HG02642 (cell line): ENCODE data around the gene GFAP.
A peak's percentile ranks its signal among the peaks of the same experiment; 100 is the strongest.

Experiments
- ATAC-seq: cut with Tn5 transposase; IDR thresholded peaks from one replicate; pipeline ENCODE4 v1.9.1; 2021; ENCODE audit warnings: mild to moderate bottlenecking; ENCODE audit not compliant: unreplicated experiment, poor library complexity

The GFAP gene

DNA sequence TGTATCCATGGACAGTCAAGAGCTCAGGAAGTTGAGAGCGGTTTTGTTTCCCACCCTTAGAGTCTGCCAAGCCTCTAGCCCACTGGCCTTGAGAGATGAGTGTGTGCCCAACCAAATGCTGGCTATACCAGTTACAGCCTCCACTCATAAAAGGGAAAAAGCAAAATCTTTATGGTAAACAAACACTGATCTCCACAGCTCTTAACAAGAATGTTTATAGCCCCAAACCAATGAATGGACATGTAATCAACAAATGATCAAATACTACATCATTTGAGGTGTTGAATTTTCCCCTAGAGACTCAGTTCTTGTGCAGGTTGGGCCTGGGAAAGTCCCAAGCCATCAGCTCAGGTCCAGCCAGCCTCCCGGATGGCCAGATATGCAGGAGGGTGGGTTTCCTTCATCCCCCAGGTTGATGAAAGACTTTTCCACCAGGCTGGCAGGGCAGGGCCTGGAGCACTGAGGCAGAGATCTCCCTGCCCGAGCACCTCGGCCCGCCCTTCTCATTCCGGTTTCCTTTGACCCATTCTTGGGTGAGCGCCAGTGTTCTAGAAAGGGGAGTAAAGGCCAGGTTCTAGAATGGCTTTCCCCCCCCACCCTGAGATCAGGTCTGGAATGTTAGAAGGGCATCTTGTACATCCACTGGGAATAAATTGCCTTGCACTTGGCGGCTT, 12.2 kb downstream of the GFAP start:
- ATAC-seq, result no peak

DNA sequence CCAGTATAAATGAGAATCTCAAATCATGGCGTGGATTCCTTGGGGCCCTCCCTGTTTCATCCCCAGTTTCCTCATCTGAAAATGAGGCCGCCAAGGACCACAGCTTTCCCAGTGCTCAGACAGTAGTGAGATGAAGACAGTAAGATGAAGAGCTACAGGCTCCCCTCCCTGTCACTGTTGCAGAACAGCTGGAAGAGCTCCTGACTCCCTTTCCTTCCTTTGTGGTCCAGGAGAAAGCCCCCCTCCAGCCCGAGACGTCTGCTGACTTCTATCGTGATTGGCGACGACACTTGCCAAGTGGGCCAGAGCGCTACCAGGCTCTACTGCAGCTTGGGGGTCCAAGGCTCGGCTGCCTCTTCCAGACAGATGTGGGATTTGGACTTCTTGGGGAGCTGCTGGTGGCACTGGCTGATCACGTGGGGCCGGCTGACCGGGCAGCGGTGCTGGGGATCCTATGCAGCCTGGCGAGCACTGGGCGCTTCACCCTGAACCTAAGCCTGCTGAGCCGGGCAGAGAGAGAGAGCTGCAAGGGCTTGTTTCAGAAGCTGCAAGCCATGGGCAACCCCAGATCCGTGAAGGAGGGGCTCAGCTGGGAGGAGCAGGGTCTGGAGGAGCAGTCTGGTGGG, 13.1 kb downstream of the GFAP start:
- no peak for ATAC-seq

DNA sequence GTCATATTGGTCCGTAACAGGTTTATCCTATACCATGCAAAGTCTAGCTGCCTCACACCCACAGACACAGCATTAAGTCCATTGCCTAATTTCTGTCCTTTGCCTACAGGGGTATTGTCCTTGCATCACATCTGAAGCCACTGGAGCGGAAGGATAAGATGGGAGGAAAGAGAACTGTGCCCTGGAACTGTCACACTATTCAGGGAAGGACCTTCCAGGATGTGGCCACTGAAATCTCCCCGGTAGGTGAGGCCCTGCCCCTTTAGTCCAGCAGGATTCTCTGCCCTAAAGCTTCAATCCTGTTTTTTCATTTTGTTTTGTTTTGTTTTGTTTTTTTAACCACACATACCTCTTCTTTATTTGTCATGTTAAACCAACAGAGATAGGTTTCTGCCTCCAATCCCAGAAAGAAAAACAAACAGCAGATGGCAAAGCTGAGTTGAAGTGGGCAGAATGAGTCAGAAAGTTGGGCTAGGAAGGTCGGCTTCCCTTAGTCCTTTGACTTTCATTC, 13.8 kb downstream of the GFAP start:
- ATAC-seq, result no peak

DNA sequence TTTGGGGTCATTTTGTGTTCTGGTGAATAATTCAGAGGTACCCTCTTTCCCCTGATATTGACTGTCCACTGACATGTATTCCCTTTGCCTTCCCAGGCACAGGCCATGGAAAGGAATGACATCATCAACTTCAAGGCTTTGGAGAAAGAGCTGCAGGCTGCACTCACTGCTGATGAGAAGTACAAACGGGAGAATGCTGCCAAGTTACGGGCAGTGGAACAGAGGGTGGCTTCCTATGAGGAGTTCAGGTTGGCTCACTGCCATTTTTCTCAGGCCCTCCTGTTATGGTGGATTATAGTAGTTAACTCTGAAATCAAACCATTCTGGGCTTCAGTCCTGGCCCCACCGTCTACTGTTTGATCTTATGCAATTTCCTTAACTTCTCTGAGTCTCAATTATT, 14.4 kb downstream of the GFAP start:
- ATAC-seq, result no peak

DNA sequence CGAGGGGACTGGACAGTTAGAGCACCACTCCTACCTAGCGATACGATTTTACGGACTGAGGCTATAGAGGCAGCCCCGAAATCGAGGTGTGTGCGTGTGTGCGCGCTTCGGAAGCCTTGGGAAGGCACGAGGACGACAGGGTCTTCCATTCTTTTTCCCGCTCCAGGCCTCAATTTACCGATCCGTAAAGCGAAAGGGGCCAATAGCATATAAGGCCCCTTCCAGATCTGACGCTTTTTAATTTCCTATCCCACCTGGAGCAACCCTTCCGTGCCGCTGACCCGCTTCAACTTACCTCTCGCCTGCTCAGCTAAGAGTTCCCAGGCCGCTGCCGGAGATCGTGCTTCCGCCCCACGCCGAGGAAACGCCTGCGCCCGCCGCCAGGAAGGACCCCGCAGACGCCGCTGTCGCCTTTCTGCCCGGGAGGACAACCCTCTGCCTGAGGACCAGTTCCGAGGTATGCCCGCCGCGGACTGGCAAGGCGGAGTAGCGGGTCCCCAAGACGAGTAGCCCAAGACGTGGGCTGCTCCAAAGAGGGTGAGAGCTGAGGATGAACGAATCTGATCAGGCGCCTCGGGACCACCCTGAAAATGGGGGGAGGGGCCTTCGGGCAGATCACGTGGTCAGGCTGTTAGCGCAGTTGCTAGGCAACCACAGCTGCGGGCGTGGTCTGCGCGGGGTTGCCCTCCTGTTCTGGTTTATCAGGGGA, 16.1 kb downstream of the GFAP start, which contains the start of gene EFTUD2:
TSS of gene EFTUD2 (minus strand) at position 372 of the 709 bp plus-strand sequence. CDS start 4,924 bp downstream, outside the sequence.
- peak; percentile 84 for ATAC-seq

DNA sequence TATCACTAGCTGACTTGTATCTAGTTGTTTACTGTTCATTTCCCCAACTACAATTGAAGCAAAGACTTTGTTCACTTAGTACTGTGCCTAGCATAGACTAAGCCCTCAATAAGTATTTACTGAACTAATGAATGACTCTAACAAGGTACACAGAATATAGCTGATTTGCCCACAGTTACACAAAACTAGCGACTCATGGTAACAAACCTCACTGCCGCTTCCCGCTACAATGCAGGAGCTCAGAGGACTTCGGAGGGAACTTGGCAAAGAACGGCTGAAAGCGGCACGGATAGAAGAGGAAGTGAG, 16.6 kb downstream of the GFAP start:
- no peak for ATAC-seq

GRCh38 chr17:44894642-44895041, 20.7 kb downstream of the GFAP start:
- ATAC-seq, result no peak

- no peak for ATAC-seq
Observed at GRCh38 chr17:44892250-44892649, 23.1 kb downstream of the GFAP start.

GRCh38 chr17:44889003-44889402, 26.3 kb downstream of the GFAP start:
- ATAC-seq, result no peak

- ATAC-seq, result no peak
Observed at GRCh38 chr17:44887971-44888954, 27.0 kb downstream of the GFAP start.

GRCh38 chr17:44887016-44887415, 28.3 kb downstream of the GFAP start:
- ATAC-seq, result no peak

DNA sequence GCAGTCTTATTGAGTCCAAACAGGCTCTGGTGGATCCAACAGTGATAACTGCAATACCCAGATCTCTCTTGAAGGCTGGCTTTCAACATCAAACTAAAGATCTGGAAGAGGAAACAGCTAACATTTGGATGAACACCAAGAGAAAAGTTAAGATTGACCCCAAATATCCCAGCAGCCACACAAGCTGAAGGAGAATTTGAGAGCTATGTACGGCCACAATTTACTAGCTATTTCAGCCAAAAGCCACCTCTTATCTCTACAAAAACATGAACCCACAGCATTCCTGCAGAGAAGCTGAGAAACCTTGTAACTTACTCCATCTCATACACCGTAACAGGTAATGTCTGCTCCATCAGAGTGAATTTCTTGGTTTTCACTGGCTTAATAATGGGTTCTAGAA, 30.4 kb downstream of the GFAP start:
- no peak for ATAC-seq

DNA sequence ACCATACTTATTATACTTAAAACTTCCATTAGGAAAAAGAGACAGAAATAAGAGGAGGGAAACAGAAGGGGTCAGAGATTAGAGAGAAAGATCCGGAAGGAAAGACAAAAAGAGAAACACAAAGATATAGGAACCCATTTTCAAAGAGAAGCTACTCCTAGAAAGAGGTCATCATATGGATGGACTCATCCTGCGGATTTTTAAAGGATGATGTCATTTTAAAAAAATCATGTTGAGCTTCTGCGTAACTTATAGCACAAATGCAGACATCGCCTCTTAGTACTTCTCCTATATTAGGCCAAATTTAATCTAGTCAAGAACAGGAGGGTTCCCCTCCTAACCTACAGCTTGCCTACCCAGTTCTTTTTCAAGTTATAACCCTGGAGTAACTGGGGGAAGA, 34.2 kb downstream of the GFAP start:
- no peak for ATAC-seq

DNA sequence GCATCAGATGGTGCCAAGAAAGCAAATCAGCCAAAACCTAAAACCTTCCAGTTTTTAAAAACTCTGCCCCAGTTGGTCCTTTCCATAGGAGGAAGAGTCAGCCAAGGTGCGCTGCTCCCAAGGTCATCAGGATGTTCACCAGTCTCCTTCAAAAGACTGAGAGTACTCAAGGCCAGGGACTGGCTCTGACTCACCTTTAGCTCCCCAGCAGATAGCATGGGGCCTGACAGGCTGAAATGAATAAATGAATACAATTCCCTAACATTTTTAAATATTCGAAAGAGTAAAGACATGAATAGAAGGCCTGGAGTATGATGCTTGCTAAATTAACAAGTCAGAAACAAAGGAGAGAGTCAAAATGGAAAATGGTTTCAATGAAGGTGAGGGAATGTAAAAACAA, 35.2 kb downstream of the GFAP start:
- no peak for ATAC-seq

DNA sequence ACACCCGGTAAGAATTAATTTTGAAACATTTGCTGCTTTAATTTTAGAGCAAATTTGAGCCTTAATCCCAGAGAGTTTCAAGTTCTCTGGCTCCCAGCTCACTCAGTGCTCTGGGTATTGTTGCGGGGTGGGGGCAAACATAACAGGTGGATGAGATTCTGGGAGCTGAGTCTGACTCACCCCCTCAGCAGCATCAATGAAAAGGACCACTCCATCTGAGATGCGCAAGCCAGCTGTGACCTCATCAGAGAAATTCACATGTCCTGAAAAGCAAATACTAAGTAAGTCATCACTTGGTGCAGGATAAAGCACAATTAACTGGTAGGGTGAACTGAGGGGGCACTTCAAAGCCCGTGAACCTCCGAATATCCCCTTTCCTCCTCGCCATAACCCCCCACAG, 35.9 kb downstream of the GFAP start:
- ATAC-seq, result no peak

DNA sequence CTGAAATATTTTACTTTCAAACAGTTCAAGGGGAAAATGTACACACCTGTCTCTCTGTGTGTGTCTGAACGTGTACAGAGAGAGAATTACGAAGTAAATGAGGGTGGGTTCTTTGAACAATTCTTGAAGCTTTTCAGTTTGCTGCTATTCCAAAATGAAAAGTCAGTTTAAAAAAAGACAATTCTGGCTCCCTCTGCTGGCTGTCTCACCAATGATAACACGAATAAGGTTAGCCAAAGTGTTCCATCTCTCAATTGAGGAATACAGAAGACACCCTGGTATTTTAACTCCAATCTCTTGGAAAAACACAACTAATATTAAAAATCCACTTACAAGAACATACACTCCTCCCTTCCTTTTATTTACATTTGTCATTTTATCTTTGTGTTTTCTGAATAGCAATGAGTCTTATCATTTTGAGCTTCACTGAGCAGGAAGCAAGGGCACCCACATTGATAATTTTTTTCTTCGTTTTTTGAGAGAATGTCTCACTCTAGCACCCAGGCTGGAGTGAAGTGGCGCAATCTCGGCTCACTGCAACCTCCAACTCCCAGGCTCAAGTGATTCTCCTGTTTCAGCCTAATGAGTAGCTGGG, 36.6 kb downstream of the GFAP start:
- no peak for ATAC-seq

DNA sequence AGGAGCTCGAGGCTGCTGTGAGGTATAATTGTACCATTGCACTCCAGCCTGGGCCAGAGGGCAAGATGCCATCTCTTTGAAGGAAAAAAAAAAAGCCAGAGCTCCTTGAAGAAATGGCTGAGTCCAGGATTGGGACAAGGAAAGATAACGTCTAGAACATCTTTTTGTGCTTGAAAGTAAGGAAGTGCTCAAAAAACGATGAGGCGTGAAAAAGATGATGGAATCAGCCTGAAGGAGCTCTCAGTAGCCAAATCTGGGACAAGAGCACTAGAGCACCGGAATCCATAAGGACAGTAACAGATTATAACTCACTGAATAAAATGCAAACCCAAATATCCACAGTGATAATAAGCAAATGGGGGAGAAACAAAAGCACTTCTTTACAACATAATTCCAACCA, 38.2 kb downstream of the GFAP start:
- no peak for ATAC-seq

DNA sequence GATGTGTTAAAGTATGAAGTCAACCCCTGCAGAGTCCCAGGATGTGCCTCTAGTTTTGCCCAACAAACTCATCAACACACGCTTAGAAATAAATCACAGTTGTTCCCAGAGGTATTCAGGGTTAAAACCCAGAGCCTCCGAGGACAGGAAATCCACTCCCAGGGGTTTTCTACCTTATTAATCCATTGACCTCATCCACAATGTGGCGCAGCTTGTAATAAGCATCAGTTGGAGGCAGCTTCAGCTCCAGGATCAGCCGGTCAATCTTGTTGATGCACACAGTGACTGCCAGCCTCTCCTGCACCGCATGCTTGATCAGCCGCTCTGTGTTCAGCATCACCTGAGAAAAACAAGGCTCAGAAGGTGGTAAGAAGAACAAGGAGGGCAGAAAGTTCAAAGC, 39.5 kb downstream of the GFAP start:
- no peak for ATAC-seq

DNA sequence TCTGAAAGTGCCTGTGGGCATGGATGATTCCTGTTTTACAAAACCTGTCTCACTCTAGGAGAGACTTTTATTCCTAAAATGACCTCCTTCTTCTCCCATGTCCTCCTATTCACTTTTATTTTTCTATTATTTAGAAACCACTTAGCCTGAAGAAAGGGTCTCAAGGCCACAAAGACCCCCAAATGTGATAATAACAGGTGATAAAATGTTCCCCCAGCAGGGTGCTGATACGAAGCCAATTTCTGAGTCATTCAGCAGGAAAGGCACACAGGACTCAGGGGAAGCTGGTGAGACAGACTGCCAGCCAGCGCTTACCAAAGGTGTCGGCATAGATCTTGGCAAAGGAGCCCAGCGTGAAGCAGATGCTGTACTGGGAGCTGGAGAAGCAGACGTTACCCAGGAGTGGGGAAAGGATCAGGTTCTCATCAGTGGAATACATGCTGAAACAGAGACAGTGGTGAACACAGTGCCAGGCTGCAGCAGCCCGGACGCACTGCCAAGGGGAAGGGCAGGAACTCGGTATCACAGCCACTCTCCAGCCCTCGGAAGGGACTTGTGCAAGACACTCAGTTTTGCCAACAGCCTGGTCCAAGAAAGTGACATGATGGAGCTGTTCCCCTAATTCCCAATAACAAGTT, 43.0 kb downstream of the GFAP start:
- no peak for ATAC-seq

DNA sequence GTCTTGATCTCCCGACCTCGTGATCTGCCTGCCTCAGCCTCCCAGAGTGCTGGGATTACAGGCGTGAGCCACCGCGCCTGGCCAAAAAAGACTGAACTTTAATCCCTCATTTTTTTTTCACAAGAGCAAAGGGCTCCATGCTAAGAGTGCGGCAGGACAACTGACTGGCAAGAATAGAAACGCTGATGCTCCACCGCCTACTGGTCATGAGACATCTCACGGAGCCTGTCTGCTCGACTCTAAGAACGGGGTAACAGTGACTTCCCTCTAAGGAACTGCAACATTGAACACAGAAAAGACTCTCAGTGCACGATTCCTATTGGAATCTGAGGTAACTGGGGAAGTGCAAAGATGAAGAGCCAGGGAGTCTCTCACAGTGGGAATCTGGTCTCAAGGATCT, 43.7 kb downstream of the GFAP start:
- ATAC-seq, result no peak
